B cell (primary cell): Measurements from ENCODE around the gene RBBP6. TPM values are rescaled to one million over a fixed set of nuclear protein-coding genes. Genes with fewer than 3 reads are reported as not detected.

ENCODE experiments used
- ATAC-seq: fragments of 200-7000 bp; cut with Tn5 transposase; one replicate; pipeline ENCODE4 v1.10.0; 2021; ENCODE audit warnings: low read depth, mild to moderate bottlenecking, moderate number of reproducible peaks, moderate library complexity
- CTCF ChIA-PET: fragments of 350-600 bp; sonication (Branson Sonifier 250); formaldehyde crosslinking; loops from one replicate; lab custom pipeline; 2021; ENCODE audit warnings: antibody characterized with exemption, inconsistent platforms; lab: Charles Lee
- POLR2A ChIA-PET: fragments of 350-600 bp; sonication (Branson Sonifier 250); formaldehyde crosslinking; loops from one replicate; lab custom pipeline; 2021; ENCODE audit warnings: antibody characterized with exemption; lab: Charles Lee
- DNase-seq: peaks from one replicate; pipeline ENCODE4 v3.0.0; 2013
- H2AFZ ChIP-seq: 2 replicates; pipeline ENCODE4 v1.6.1; 2012; ENCODE audit warnings: mild to moderate bottlenecking, low read depth, low read length; ENCODE audit not compliant: insufficient read depth, poor library complexity, severe bottlenecking
- H3K27ac ChIP-seq, 2 donors: 1 replicate in 1 of 2; 2 replicates in 1 of 2; pipeline ENCODE4 v1.5.1; 2012 to 2013; ENCODE audit warnings: low read length in 2 of 2, mild to moderate bottlenecking in 2 of 2, moderate library complexity in 1 of 2
- H3K27me3 ChIP-seq, 4 experiments: fragments of 200-600 bp in 1 of 4; sonication (generic) in 1 of 4; replicated peaks in 1 of 4; 1 replicate in 2 of 4; 2 replicates in 2 of 4; pipeline versions ENCODE4 v1.6.1 to v1.7.0; 2013 to 2016; ENCODE audit warnings: low read length in 3 of 4, mild to moderate bottlenecking in 2 of 4, mixed read lengths in 1 of 4, moderate library complexity in 1 of 4; ENCODE audit not compliant: insufficient read depth in 4 of 4, control insufficient read depth in 3 of 4; ENCODE audit errors: control extremely low read depth in 1 of 4
- H3K36me3 ChIP-seq, 2 experiments: replicated peaks in 1 of 2; 1 replicate in 1 of 2; 2 replicates in 1 of 2; pipeline versions ENCODE4 v1.6.1 to v1.7.1; 2013; ENCODE audit warnings: low read length in 1 of 2; ENCODE audit not compliant: insufficient read depth in 2 of 2, control insufficient read depth in 1 of 2; ENCODE audit errors: control extremely low read depth in 1 of 2, extremely low read depth in 1 of 2
- H3K4me1 ChIP-seq, 2 donors: fragments of 200-600 bp in 1 of 2; sonication (generic) in 1 of 2; 1 replicate in 1 of 2; 2 replicates in 1 of 2; pipeline versions ENCODE4 v1.5.1 to v1.6.1; 2013 to 2017; ENCODE audit warnings: low read length in 2 of 2; ENCODE audit not compliant: control insufficient read depth in 2 of 2, insufficient read depth in 2 of 2
- H3K4me2 ChIP-seq: replicated peaks from 2 replicates; pipeline ENCODE3; 2012; ENCODE audit warnings: mild to moderate bottlenecking, low read depth, low read length; ENCODE audit not compliant: poor library complexity, severe bottlenecking
- H3K4me3 ChIP-seq, 5 experiments: fragments of 200-600 bp in 1 of 5; sonication (generic) in 1 of 5; 1 replicate in 3 of 5; 2 replicates in 2 of 5; pipeline versions ENCODE4 v1.5.1 to v1.7.0; 2011 to 2016; ENCODE audit warnings: low read length in 4 of 5, mild to moderate bottlenecking in 4 of 5, low read depth in 2 of 5, control low read depth in 1 of 5, moderate library complexity in 1 of 5; ENCODE audit not compliant: insufficient read depth in 1 of 5; ENCODE audit errors: control extremely low read depth in 1 of 5, extremely low read depth in 1 of 5
- H3K79me2 ChIP-seq: fragments of 200-600 bp; sonication (generic); one replicate; pipeline ENCODE4 v1.6.0; 2016; ENCODE audit warnings: low read length; ENCODE audit not compliant: control insufficient read depth, insufficient read depth
- H3K9ac ChIP-seq: fragments of 200-600 bp; sonication (generic); 2 replicates; pipeline ENCODE4 v1.6.1; 2017; ENCODE audit warnings: mild to moderate bottlenecking, low read length, moderate library complexity
- H3K9me3 ChIP-seq, 3 donors: one replicate each; pipeline versions ENCODE4 v1.6.1 to v1.7.1; 2013; ENCODE audit warnings: low read length in 2 of 3; ENCODE audit not compliant: control insufficient read depth in 2 of 3, insufficient read depth in 1 of 3; ENCODE audit errors: control extremely low read depth in 1 of 3
- H4K20me1 ChIP-seq: 2 replicates; pipeline ENCODE4 v1.6.0; 2012; ENCODE audit warnings: mild to moderate bottlenecking, low read length; ENCODE audit not compliant: insufficient read depth, control insufficient read depth, poor library complexity, severe bottlenecking
- H3K27ac Mint-ChIP-seq: one replicate; pipeline ENCODE4 v1.8.0; 2021; ENCODE audit warnings: mixed read lengths
- H3K27me3 Mint-ChIP-seq: one replicate; pipeline ENCODE4 v1.8.0; 2021; ENCODE audit warnings: mixed read lengths
- H3K4me1 Mint-ChIP-seq: one replicate; pipeline ENCODE4 v1.8.0; 2021; ENCODE audit warnings: mixed read lengths
- H3K4me3 Mint-ChIP-seq: one replicate; pipeline ENCODE4 v1.8.0; 2021; ENCODE audit warnings: mixed read lengths
- H3K9me3 Mint-ChIP-seq: one replicate; pipeline ENCODE4 v1.8.0; 2022; ENCODE audit warnings: mixed read lengths; ENCODE audit not compliant: insufficient read depth
- CTCF ChIP-seq: fragments of 200-600 bp; IDR thresholded peaks from one replicate; pipeline ENCODE4 v1.8.0; 2022; ENCODE audit warnings: antibody characterized with exemption, mild to moderate bottlenecking
- EZH2 ChIP-seq: IDR thresholded peaks from 2 replicates; pipeline ENCODE4 v1.6.1; 2012; ENCODE audit warnings: borderline replicate concordance, low read depth, mild to moderate bottlenecking, moderate library complexity, low read length; ENCODE audit not compliant: insufficient read depth, poor library complexity, severe bottlenecking
- WGBS: methylation state at CpG from one replicate; pipeline ENCODE4 v1.1.5; 2013; ENCODE audit warnings: missing lambda C conversion rate; ENCODE audit not compliant: insufficient coverage; 5-methylcytosine and 5-hydroxymethylcytosine counted together
- intact Hi-C: fragments of 100-400 bp; cut with micrococcal nuclease; formaldehyde crosslinking; loops from one replicate; pipeline ENCODE4 v1.10.0; 2022
- polyA plus RNA-seq: library from polyadenylated mRNA; depleted of rRNA; stranded (reverse); fragments of >200 nt; gene quantifications from 2 replicates; pipeline ENCODE4 v1.2.3, GENCODE V29; 2012
- total RNA-seq, 2 donors: library from RNA; stranded (reverse); fragments of 120-200 nt in 1 of 2; gene quantifications; 1 replicate in 1 of 2; 2 replicates in 1 of 2; pipeline versions ENCODE4 v1.2.3 to v1.2.4, GENCODE V29; 2013 to 2022

Gene RBBP6
- total and polyA plus RNA-seq, 2 donors (not counting 1 experiment from before 2014, with no cell fraction given) = 107 to 132 TPM

DNA sequence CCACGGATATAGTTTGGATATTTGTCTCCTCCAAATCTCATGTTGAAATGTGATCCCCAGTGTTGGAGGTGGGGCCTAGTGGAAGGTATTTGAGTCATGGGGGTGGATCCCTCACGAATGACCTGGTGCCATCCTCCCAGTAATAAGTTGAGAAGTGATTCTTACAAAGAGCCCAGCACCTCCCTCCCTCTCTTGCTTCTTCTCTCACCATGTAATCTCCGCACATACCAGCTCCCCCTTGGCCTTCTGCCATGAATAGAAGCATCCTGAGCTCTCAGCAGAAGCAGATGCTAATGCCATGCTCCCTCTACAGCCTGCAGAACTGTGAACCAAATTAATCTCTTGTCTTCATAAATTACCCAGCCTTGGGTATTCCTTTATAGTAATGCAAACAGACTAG is 41.9 kb upstream of the RBBP6 start:
- H4K20me1 ChIP-seq = no peaks in the 10 kb centered on the region
- DNase-seq = no peak
- H3K4me3 ChIP-seq = no peak overlapping the region
- no peak overlapping the region for H3K4me3 Mint-ChIP-seq
- H3K27me3 Mint-ChIP-seq = peaks cover 23% of the 10 kb centered on the region
- H3K79me2 ChIP-seq = no peaks in the 10 kb centered on the region
- no peak overlapping the region for H3K27ac ChIP-seq
- H3K9me3 ChIP-seq = peaks cover 0 to 6% (median 0%) of the 10 kb centered on the region in 3 donors
- H3K9me3 Mint-ChIP-seq = no peaks in the 10 kb centered on the region
- TF ChIP-seq CTCF (no peak), EZH2 (no peak)
- POLR2A ChIA-PET = interaction anchor here (0.5 to 0.7 kb wide), 2 partner anchors 15 to 730 kb away, joined by 3 read pairs; no protein-coding TSS in a partner anchor
- H3K4me2 ChIP-seq = no peak overlapping the region
- H2AFZ ChIP-seq = no peak overlapping the region
- no peaks in the 10 kb centered on the region for H3K27me3 ChIP-seq
- H3K27ac Mint-ChIP-seq = no peak overlapping the region
- ATAC-seq = no peak
- CTCF ChIA-PET = no interaction called here
- H3K9ac ChIP-seq = no peak overlapping the region
- no peaks in the 10 kb centered on the region for H3K36me3 ChIP-seq
- intact Hi-C loops = no loop called here
- 88% methylated on average over 1 of the region's 3 CpGs for WGBS
- no peaks in the 10 kb centered on the region for H3K4me1 ChIP-seq
- H3K4me1 Mint-ChIP-seq = peaks cover 2% of the 10 kb centered on the region

DNA sequence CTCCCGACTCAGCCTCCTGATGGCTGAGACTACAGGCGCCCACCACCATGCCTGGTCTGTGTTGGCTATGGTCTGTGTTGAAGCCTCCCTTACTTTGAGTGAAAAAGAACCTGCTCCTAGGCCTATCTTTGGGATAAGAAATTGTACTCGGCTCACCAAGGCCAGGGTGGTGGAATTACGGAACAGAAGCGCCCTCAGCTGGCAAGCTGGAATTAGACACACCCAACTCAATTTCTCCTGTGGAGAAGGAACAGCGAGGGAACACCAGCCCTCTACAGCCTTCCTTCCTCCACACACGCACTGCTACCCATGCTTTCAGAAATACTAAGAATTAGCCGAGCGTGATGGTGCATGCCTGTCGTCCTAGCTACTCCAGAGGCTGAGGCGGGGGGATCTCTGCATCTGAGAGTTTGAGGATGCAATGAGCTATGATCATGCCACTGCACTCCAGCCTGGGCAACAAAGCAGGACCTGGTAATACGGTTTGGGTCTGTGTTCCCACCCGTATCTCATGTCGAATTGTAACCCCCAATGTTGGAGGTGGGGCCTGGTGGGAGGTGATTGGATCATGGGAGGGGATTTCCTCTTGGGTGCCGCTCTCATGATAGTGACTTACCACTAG is 40.1 kb upstream of the RBBP6 start:
- H3K9ac ChIP-seq = no peak overlapping the region
- H3K4me1 ChIP-seq = no peaks in the 10 kb centered on the region
- no peaks in the 10 kb centered on the region for H3K36me3 ChIP-seq
- ChIA-PET POLR2A (no interaction called here), CTCF (interaction anchor here (1.3 kb wide), 1 partner anchor 765 kb away, joined by 3 read pairs; no protein-coding TSS in a partner anchor)
- Mint-ChIP-seq H3K27ac (no peak overlapping the region), H3K4me1 (peaks cover 2% of the 10 kb centered on the region), H3K9me3 (no peaks in the 10 kb centered on the region), H3K4me3 (no peak overlapping the region), H3K27me3 (peaks cover 24% of the 10 kb centered on the region)
- H3K4me3 ChIP-seq = no peak overlapping the region
- peaks cover 0 to 6% (median 0%) of the 10 kb centered on the region in 3 donors for H3K9me3 ChIP-seq
- H3K27me3 ChIP-seq = no peaks in the 10 kb centered on the region
- H2AFZ ChIP-seq = no peak overlapping the region
- no peak overlapping the region for H3K4me2 ChIP-seq
- intact Hi-C loops = no loop called here
- no peaks in the 10 kb centered on the region for H4K20me1 ChIP-seq
- ATAC-seq (no peak), DNase-seq (no peak)
- WGBS = 0% methylated on average over 5 of the region's 15 CpGs
- TF ChIP-seq CTCF (no peak), EZH2 (no peak)
- no peaks in the 10 kb centered on the region for H3K79me2 ChIP-seq
- no peak overlapping the region for H3K27ac ChIP-seq
